AG04449 (cell line): ENCODE results near the gene UTS2R.
"Not testable (repeated sequence)": the region's sequence is repeated elsewhere in the genome, so short reads cannot be mapped to it uniquely, and the experiment has no call there.

Experiments used
- CTCF ChIA-PET: fragments of 350-600 bp; formaldehyde crosslinking; extraction: SDS; loops from one replicate; lab custom pipeline; 2021; ENCODE audit warnings: antibody characterized with exemption; lab: Yijun Ruan, JAX
- POLR2A ChIA-PET: fragments of 400-600, 350-600 bp; formaldehyde crosslinking; extraction: SDS; loops from one replicate; lab custom pipeline; 2020; ENCODE audit warnings: antibody characterized with exemption, inconsistent platforms; lab: Yijun Ruan, JAX
- DNase-seq: peaks from one replicate; pipeline ENCODE4 v3.0.0-alpha.2; 2010; ENCODE audit warnings: low read depth, low spot score
- H3K4me3 ChIP-seq: 2 replicates; pipeline ENCODE4 v1.5.1; 2011; ENCODE audit warnings: low read depth, mild to moderate bottlenecking, control low read depth, low read length
- TF ChIP-seq, protein P1 (sequence below): IDR thresholded peaks from one replicate; pipeline ENCODE4 v1.5.1; 2011; ENCODE audit warnings: mild to moderate bottlenecking, moderate library complexity, low read length, control low read depth, inconsistent platforms; ENCODE audit not compliant: insufficient read depth; ENCODE audit errors: missing control alignments

UTS2R gene

DNA sequence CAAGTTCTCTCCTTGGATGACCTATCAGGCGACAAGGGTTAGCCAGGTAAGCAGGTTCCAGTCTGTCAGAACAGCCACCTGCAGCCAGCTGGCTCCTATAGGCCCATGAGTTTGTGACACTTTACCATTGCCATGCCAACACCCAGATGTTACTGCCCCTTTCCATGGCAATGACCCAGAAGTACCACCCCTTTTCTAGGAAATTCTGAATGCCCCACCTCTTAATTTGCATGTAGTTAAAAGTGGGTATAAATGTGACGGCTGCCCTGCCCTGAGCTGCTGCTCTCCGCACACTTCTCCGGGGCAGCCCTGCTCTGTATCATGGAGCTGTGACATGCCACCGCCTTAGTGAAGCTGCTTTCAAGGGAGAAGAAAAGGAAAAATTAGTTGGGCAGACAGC, 28.0 kb upstream of the UTS2R start:
- no peak overlapping the region for H3K4me3 ChIP-seq
- ChIA-PET CTCF (interaction anchor here (0.7 to 2.3 kb wide), 5 partner anchors 7 to 74 kb away, joined by 3 to 8 read pairs (median 4); partner anchors contain the start of genes HEXD and OGFOD3), POLR2A (no interaction called here)
- DNase-seq, result no peak
- TF ChIP-seq, protein P1, sequence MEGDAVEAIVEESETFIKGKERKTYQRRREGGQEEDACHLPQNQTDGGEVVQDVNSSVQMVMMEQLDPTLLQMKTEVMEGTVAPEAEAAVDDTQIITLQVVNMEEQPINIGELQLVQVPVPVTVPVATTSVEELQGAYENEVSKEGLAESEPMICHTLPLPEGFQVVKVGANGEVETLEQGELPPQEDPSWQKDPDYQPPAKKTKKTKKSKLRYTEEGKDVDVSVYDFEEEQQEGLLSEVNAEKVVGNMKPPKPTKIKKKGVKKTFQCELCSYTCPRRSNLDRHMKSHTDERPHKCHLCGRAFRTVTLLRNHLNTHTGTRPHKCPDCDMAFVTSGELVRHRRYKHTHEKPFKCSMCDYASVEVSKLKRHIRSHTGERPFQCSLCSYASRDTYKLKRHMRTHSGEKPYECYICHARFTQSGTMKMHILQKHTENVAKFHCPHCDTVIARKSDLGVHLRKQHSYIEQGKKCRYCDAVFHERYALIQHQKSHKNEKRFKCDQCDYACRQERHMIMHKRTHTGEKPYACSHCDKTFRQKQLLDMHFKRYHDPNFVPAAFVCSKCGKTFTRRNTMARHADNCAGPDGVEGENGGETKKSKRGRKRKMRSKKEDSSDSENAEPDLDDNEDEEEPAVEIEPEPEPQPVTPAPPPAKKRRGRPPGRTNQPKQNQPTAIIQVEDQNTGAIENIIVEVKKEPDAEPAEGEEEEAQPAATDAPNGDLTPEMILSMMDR, result no peak

- H3K4me3 ChIP-seq, result no peak overlapping the region
- no peak for DNase-seq
- TF ChIP-seq, protein P1, result no peak
- CTCF ChIA-PET, result interaction anchor here (0.8 to 2.3 kb wide), 8 partner anchors 8 to 72 kb away, joined by 3 to 8 read pairs (median 4); no protein-coding TSS in a partner anchor
- POLR2A ChIA-PET, result no interaction called here
Observed at GRCh38 chr17:82344175-82344907, 27.2 kb upstream of the UTS2R start.

DNA sequence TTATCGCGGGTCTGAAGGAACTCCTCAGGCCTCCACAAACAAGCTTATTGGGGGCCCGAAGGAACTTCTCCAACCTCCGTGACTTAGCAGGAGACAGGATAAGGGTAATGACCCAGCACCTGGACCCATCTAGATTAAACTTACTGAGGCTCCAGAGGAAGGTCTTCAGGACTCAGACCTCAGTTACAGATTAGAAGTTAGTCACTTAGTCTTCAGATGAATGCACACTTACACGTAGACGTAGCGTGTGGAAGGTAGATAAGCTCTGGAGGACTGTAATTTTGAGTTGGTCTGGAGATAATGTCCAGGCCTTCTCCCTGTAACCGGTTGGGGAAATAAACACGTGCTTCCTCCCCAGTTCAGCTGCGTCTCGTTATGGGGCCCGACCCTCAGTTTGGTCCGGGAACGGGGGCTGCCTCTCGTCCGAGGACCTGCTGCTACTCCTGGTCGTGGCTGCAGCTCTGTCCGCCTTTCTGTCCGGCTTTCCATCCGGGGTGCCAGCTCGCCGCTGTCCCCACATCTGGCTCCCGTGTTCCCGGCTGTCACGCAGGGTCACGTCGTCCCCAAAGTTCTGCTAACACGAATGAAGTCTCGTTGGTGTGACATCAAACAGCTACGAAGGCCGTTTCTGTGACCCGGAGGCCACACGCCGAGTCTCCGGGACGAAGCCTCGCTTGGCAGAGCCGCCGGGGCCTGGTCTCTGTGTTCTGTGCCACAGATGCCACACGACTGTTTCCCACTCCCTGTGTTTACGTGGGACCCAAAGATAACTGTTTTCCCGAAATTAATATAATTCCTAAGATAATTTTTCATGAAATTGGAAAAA, 26.2 kb upstream of the UTS2R start:
- TF ChIP-seq, protein P1, result no peak
- POLR2A ChIA-PET, result no interaction called here
- DNase-seq, result no peak
- H3K4me3 ChIP-seq, result no peak overlapping the region
- CTCF ChIA-PET, result interaction anchor here (1.2 to 1.6 kb wide), 4 partner anchors 12 to 71 kb away, joined by 3 to 4 read pairs (median 4); no protein-coding TSS in a partner anchor

GRCh38 chr17:82346342-82347300, 24.9 kb upstream of the UTS2R start:
- no peak overlapping the region for H3K4me3 ChIP-seq
- DNase-seq, result no peak
- POLR2A ChIA-PET, result no interaction called here
- TF ChIP-seq, protein P1, result no peak
- CTCF ChIA-PET, result interaction anchor here (0.9 to 1.3 kb wide), 3 partner anchors 27 to 72 kb away, joined by 3 read pairs; partner anchors contain the start of gene OGFOD3

GRCh38 chr17:82347994-82348393, 23.6 kb upstream of the UTS2R start:
- H3K4me3 ChIP-seq, CTCF ChIA-PET, DNase-seq, POLR2A ChIA-PET: not testable (repeated sequence)

GRCh38 chr17:82348434-82348833, 23.1 kb upstream of the UTS2R start:
- POLR2A ChIA-PET, result no interaction called here
- CTCF ChIA-PET, result interaction anchor here (2.0 to 4.6 kb wide), 5 partner anchors 10 to 79 kb away, joined by 6 to 84 read pairs (median 18); no protein-coding TSS in a partner anchor
- no peak overlapping the region for H3K4me3 ChIP-seq
- TF ChIP-seq, protein P1, result no peak
- no peak for DNase-seq
